Esophagus (tissue), 2 donors: ENCODE results near the gene MPHOSPH10. TPM values are rescaled to one million over a fixed set of nuclear protein-coding genes. Genes with fewer than 3 reads are reported as not detected.
"Not testable (repeated sequence)": the region's sequence is repeated elsewhere in the genome, so short reads cannot be mapped to it uniquely, and the experiment has no call there.

Source experiments
- H3K27ac ChIP-seq, 2 donors: one replicate each; pipeline ENCODE4 v1.5.1; 2013; ENCODE audit warnings: low read depth in 2 of 2, mild to moderate bottlenecking in 2 of 2, inconsistent platforms in 1 of 2, low read length in 1 of 2, moderate library complexity in 1 of 2
- H3K27me3 ChIP-seq, 2 donors: one replicate each; pipeline ENCODE4 v1.6.1; 2013; ENCODE audit warnings: low read length in 2 of 2, control low read depth in 1 of 2, mild to moderate bottlenecking in 1 of 2; ENCODE audit not compliant: insufficient read depth in 2 of 2, control insufficient read depth in 1 of 2
- H3K36me3 ChIP-seq, 2 donors: one replicate each; pipeline ENCODE4 v1.6.1; 2013; ENCODE audit warnings: low read length in 1 of 2; ENCODE audit not compliant: control insufficient read depth in 2 of 2, insufficient read depth in 2 of 2
- H3K4me1 ChIP-seq, 2 donors: one replicate each; pipeline ENCODE4 v1.6.1; 2013; ENCODE audit warnings: low read length in 1 of 2; ENCODE audit not compliant: control insufficient read depth in 2 of 2, insufficient read depth in 2 of 2
- H3K4me3 ChIP-seq, 2 donors: one replicate each; pipeline ENCODE4 v1.5.1; 2013; ENCODE audit warnings: low read length in 2 of 2, mild to moderate bottlenecking in 2 of 2, low read depth in 1 of 2, moderate library complexity in 1 of 2
- H3K9me3 ChIP-seq, 2 donors: one replicate each; pipeline ENCODE4 v1.6.1; 2013; ENCODE audit warnings: mild to moderate bottlenecking in 2 of 2, low read depth in 1 of 2, low read length in 1 of 2, moderate library complexity in 1 of 2; ENCODE audit not compliant: control insufficient read depth in 2 of 2, insufficient read depth in 1 of 2
- WGBS, 2 donors: extraction: QIAGEN DNeasy Blood & Tissue Kit; methylation state at CpG; one replicate each; pipeline ENCODE4 v1.1.7; 2013; 5-methylcytosine and 5-hydroxymethylcytosine counted together
- polyA plus RNA-seq, 2 donors: library from polyadenylated mRNA; stranded (reverse); fragments of 200-250 nt; gene quantifications; one replicate each; pipeline ENCODE4 v1.2.3, GENCODE V29; 2013
- donor health status: healthy with polysubstance abuse.
- donor health status: Bipolar disorder and iron deficiency.

Gene MPHOSPH10
- polyA plus RNA-seq, 2 donors, result 29.3 to 40.5 TPM

- no peak overlapping the region for H3K4me3 ChIP-seq
- 94 to 98% methylated on average over 1 of the region's 1 CpG for WGBS, 2 donors
- no peak overlapping the region for H3K27ac ChIP-seq
- peaks cover 5 to 8% of the 10 kb centered on the region in 2 donors for H3K4me1 ChIP-seq
- H3K27me3 ChIP-seq, result no peaks in the 10 kb centered on the region
- H3K9me3 ChIP-seq, result no peaks in the 10 kb centered on the region
- peaks cover 4 to 6% of the 10 kb centered on the region in 2 donors for H3K36me3 ChIP-seq
These were observed 9.0 kb upstream of the MPHOSPH10 start for GRCh38 chr2:71121479-71121878.

- H3K27ac ChIP-seq, result peak overlapping the region; percentile 45 to 62
These were observed 7.8 kb upstream of the MPHOSPH10 start for GRCh38 chr2:71122387-71123298.

GRCh38 chr2:71125506-71126294 lies 4.7 kb upstream of the MPHOSPH10 start:
- H3K9me3 ChIP-seq, result no peaks in the 10 kb centered on the region
- no peak overlapping the region for H3K4me3 ChIP-seq
- peaks cover 0 to 4% of the 10 kb centered on the region in 2 donors for H3K36me3 ChIP-seq
- H3K4me1 ChIP-seq, result no peaks in the 10 kb centered on the region
- H3K27ac ChIP-seq, result no peak overlapping the region
- no peaks in the 10 kb centered on the region for H3K27me3 ChIP-seq
- WGBS, 2 donors, result 92% methylated on average over 7 of the region's 7 CpGs

More at GRCh38 chr2:71122387-71123298, 7.8 kb upstream of the MPHOSPH10 start:
- no peaks in the 10 kb centered on the region for H3K9me3 ChIP-seq
- H3K4me3 ChIP-seq, result no peak overlapping the region
- WGBS, 2 donors, result 76 to 80% methylated on average over 7 of the region's 7 CpGs
- peaks cover 4 to 6% of the 10 kb centered on the region in 2 donors for H3K36me3 ChIP-seq
- H3K27me3 ChIP-seq, result no peaks in the 10 kb centered on the region
- H3K4me1 ChIP-seq, result peaks cover 5 to 8% of the 10 kb centered on the region in 2 donors

GRCh38 chr2:71126957-71127356 lies 3.5 kb upstream of the MPHOSPH10 start:
- no peaks in the 10 kb centered on the region for H3K36me3 ChIP-seq
- WGBS, 2 donors, result 66 to 71% methylated on average over 3 of the region's 3 CpGs

GRCh38 chr2:71129114-71129901 lies 1.1 kb upstream of the MPHOSPH10 start:
- Histone ChIP-seq H3K27ac (peak overlapping the region; percentile 97 to 99), H3K36me3 (no peaks in the 10 kb centered on the region), H3K4me1 (peaks cover 0 to 3% of the 10 kb centered on the region in 2 donors), H3K4me3 (peak overlapping the region; percentile 78 to 97), H3K9me3 (no peaks in the 10 kb centered on the region), H3K27me3 (no peaks in the 10 kb centered on the region)
- WGBS, 2 donors, result 1 to 2% methylated on average over 18 of the region's 18 CpGs

More at GRCh38 chr2:71126957-71127356, 3.5 kb upstream of the MPHOSPH10 start:
- no peak overlapping the region for H3K27ac ChIP-seq
- no peak overlapping the region for H3K4me3 ChIP-seq
- H3K4me1 ChIP-seq, result peaks cover 0 to 3% of the 10 kb centered on the region in 2 donors
- H3K27me3 ChIP-seq, result no peaks in the 10 kb centered on the region
- H3K9me3 ChIP-seq, result no peaks in the 10 kb centered on the region

- peak overlapping the region; percentile 97 to 99 for H3K27ac ChIP-seq
- H3K4me1 ChIP-seq, result peaks cover 0 to 3% of the 10 kb centered on the region in 2 donors
- H3K4me3 ChIP-seq, result peak overlapping the region; percentile 78 to 97
- H3K27me3 ChIP-seq, result no peaks in the 10 kb centered on the region
- no peaks in the 10 kb centered on the region for H3K9me3 ChIP-seq
- no peaks in the 10 kb centered on the region for H3K36me3 ChIP-seq
- WGBS, 2 donors, result 0% methylated on average over 17 of the region's 17 CpGs
These were observed 607 bp upstream of the MPHOSPH10 start for GRCh38 chr2:71129902-71130151.

- Histone ChIP-seq H3K27ac (peak overlapping the region in 1 of 2 donors; percentile 97), H3K4me3 (peak overlapping the region; percentile 78 to 97), H3K27me3 (no peaks in the 10 kb centered on the region), H3K36me3 (no peaks in the 10 kb centered on the region), H3K4me1 (peaks cover 0 to 3% of the 10 kb centered on the region in 2 donors), H3K9me3 (no peaks in the 10 kb centered on the region)
- 0% methylated on average over 4 of the region's 4 CpGs for WGBS, 2 donors
These were observed 441 bp downstream of the MPHOSPH10 start for GRCh38 chr2:71130905-71131244.

- H3K4me3 ChIP-seq, result peak overlapping the region; percentile 19 to 78
- not testable (repeated sequence) for H3K4me1 ChIP-seq, H3K27me3 ChIP-seq, H3K9me3 ChIP-seq, H3K27ac ChIP-seq, H3K36me3 ChIP-seq
- WGBS, 2 donors, result 45 to 52% methylated on average over 7 of the region's 7 CpGs
These were observed 1.1 kb downstream of the MPHOSPH10 start for GRCh38 chr2:71131387-71132166.

- no peaks in the 10 kb centered on the region for H3K27me3 ChIP-seq
- no peak overlapping the region for H3K27ac ChIP-seq
- H3K36me3 ChIP-seq, result peaks cover 0 to 2% of the 10 kb centered on the region in 2 donors
- no peaks in the 10 kb centered on the region for H3K9me3 ChIP-seq
- H3K4me1 ChIP-seq, result peaks cover 0 to 3% of the 10 kb centered on the region in 2 donors
- no peak overlapping the region for H3K4me3 ChIP-seq
These were observed 3.2 kb downstream of the MPHOSPH10 start for GRCh38 chr2:71133603-71134002.
